ENCODE results near the gene SYT14. TPM values are rescaled to one million over a fixed set of nuclear protein-coding genes. Genes with fewer than 3 reads are reported as not detected.

The SYT14 gene
- total RNA-seq, 1 experiment from 2014 or later: 1.4 TPM

DNA sequence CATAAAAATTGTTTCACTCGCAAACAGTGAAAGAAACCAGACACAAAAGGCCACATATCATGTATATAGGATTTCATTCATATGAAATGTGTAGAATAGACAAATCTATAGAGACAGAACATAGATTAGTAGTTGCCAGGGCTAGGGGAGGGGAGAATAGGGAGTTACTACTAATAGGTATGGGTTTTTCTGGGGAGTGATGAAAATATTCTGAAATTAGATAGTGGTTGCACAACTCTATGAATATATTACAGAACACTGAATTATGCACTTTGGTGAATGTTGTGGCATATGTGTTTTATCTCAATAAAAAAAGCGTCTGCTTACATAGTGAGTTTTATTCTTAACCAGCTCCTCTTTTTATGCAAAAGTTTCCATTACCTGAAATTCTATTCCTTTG lies 21.6 kb downstream of the SYT14 start:
- ChIA-PET CTCF (no interaction called here), POLR2A (ENCODE audit: unreplicated experiment) (no interaction called here)
- Histone ChIP-seq H2AFZ (no peak overlapping the region), H3K79me2 (ENCODE audit: low read depth) (no peaks in the 10 kb centered on the region), H3K9me2 (ENCODE audit: insufficient read depth) (no peaks in the 10 kb centered on the region), H3K4me1 (replicated peaks; ENCODE audit: insufficient read depth) (no peaks in the 10 kb centered on the region), H3K4me2 (no peak overlapping the region), H3K9me3 (ENCODE audit: insufficient read depth, low read depth) (0 out of 2 replicates have a peak, but pooled peaks cover 4% of the 10 kb centered on the region), H3F3A (ENCODE audit: insufficient read depth, low read depth) (no peaks in the 10 kb centered on the region), H3K27me3 (ENCODE audit: insufficient read depth, low read depth) (no peaks in the 10 kb centered on the region), H3K36me3 (ENCODE audit: low read depth) (no peaks in the 10 kb centered on the region), H3K27ac (no peak overlapping the region), H4K20me1 (ENCODE audit: insufficient read depth) (no peaks in the 10 kb centered on the region), H3K4me3 (no peak overlapping the region)
- no TSS peak for BruUV-seq (replicated peaks)
- intact Hi-C loops (cut with micrococcal nuclease; ENCODE audit: unreplicated experiment): no loop called here
- TF ChIP-seq EZH2 (IDR thresholded peaks at IDR 0.05; ENCODE audit: low read depth) (no peak), CTCF (conservative IDR thresholded peaks at IDR 0.05) (no peak)
- DNase-seq: no peak

GRCh38 chr1:209960926-209961325 lies 22.9 kb downstream of the SYT14 start:
- CTCF ChIA-PET: no interaction called here
- intact Hi-C loops (cut with micrococcal nuclease; ENCODE audit: unreplicated experiment): no loop called here
- H4K20me1 ChIP-seq (ENCODE audit: insufficient read depth): no peaks in the 10 kb centered on the region

DNA sequence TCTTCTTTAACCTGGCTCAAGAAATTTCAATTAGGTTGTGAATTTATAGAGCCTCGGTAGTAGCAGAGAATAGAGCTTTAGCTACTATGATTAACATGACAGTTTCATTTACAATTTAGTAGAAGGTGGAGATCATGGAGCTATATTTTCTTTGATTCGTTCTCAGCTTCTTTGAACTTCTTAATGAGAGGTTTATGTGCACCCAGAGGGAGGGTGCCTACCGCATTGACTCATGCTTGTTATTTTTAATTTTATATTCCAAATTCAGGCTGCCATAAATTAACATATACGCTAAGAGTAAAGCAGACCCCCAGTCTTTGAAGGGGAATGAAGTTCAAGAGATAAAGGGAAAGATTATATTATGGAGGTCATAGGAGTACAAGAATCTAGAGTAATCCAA lies 24.4 kb downstream of the SYT14 start:
- no peaks in the 10 kb centered on the region for H3K79me2 ChIP-seq (ENCODE audit: low read depth)
- H4K20me1 ChIP-seq (ENCODE audit: insufficient read depth): no peaks in the 10 kb centered on the region
- no peak overlapping the region for H3K4me2 ChIP-seq
- no peak for TF ChIP-seq CTCF (conservative IDR thresholded peaks at IDR 0.05)
- no TSS peak for BruUV-seq (replicated peaks)
- H3K27me3 ChIP-seq (ENCODE audit: insufficient read depth, low read depth): no peaks in the 10 kb centered on the region
- H2AFZ ChIP-seq: no peak overlapping the region
- H3K4me3 ChIP-seq: no peak overlapping the region
- H3F3A ChIP-seq (ENCODE audit: insufficient read depth, low read depth): no peaks in the 10 kb centered on the region
- H3K27ac ChIP-seq: no peak overlapping the region
- no peaks in the 10 kb centered on the region for H3K9me3 ChIP-seq (ENCODE audit: insufficient read depth, low read depth)
- no peaks in the 10 kb centered on the region for H3K4me1 ChIP-seq (replicated peaks; ENCODE audit: insufficient read depth)
- intact Hi-C loops (cut with micrococcal nuclease; ENCODE audit: unreplicated experiment): no loop called here
- ChIA-PET POLR2A (ENCODE audit: unreplicated experiment) (interaction anchor here (0.6 to 0.7 kb wide), 2 partner anchors 9 to 41 kb away, joined by 4 to 6 read pairs; no protein-coding TSS in a partner anchor), CTCF (no interaction called here)
- DNase-seq: no peak
- no peaks in the 10 kb centered on the region for H3K36me3 ChIP-seq (ENCODE audit: low read depth)
- H3K9me2 ChIP-seq (ENCODE audit: insufficient read depth): no peaks in the 10 kb centered on the region

More at GRCh38 chr1:209960926-209961325, 22.9 kb downstream of the SYT14 start:
- POLR2A ChIA-PET (ENCODE audit: unreplicated experiment): no interaction called here
- Histone ChIP-seq H3F3A (ENCODE audit: insufficient read depth, low read depth) (no peaks in the 10 kb centered on the region), H3K27me3 (ENCODE audit: insufficient read depth, low read depth) (no peaks in the 10 kb centered on the region), H3K4me3 (no peak overlapping the region), H3K9me2 (ENCODE audit: insufficient read depth) (no peaks in the 10 kb centered on the region), H3K27ac (no peak overlapping the region), H3K4me2 (no peak overlapping the region), H3K79me2 (ENCODE audit: low read depth) (no peaks in the 10 kb centered on the region), H3K36me3 (ENCODE audit: low read depth) (no peaks in the 10 kb centered on the region), H2AFZ (no peak overlapping the region), H3K4me1 (replicated peaks; ENCODE audit: insufficient read depth) (no peaks in the 10 kb centered on the region), H3K9me3 (ENCODE audit: insufficient read depth, low read depth) (no peaks in the 10 kb centered on the region)
- BruUV-seq (replicated peaks): no TSS peak
- no peak for DNase-seq
- TF ChIP-seq CTCF (conservative IDR thresholded peaks at IDR 0.05) (no peak), EZH2 (IDR thresholded peaks at IDR 0.05; ENCODE audit: low read depth) (no peak)
